DND-41 (cell line): ENCODE data around the gene AKT3.

Experiments used
- ATAC-seq: fragments of 200-7000 bp; cut with Tn5 transposase; 3 replicates; pipeline ENCODE4 v1.9.1; 2021; ENCODE audit warnings: low read depth; ENCODE audit not compliant: insufficient read depth
- DNase-seq: peaks from one replicate; pipeline ENCODE4 v3.0.0-alpha.2; 2020
- H2AFZ ChIP-seq: 2 replicates; pipeline ENCODE4 v1.6.0; 2012; ENCODE audit warnings: low read depth, low read length
- H3K27ac ChIP-seq: 2 replicates; pipeline ENCODE4 v1.5.1; 2012; ENCODE audit warnings: low read length, inconsistent platforms
- H3K27me3 ChIP-seq: fragments of 200-600 bp; sonication (generic); 2 replicates; pipeline ENCODE4 v1.6.0; 2012; ENCODE audit warnings: low read length, mild to moderate bottlenecking, inconsistent platforms; ENCODE audit not compliant: insufficient read depth, poor library complexity
- H3K36me3 ChIP-seq: 2 replicates; pipeline ENCODE4 v1.5.1; 2012; ENCODE audit warnings: low read length, inconsistent platforms; ENCODE audit not compliant: insufficient read depth
- H3K4me1 ChIP-seq: 2 replicates; pipeline ENCODE4 v1.5.1; 2012; ENCODE audit warnings: mild to moderate bottlenecking, low read length; ENCODE audit not compliant: insufficient read depth
- H3K4me2 ChIP-seq: 2 replicates; pipeline ENCODE4 v1.6.0; 2012; ENCODE audit warnings: mild to moderate bottlenecking, moderate library complexity, low read length, inconsistent platforms; ENCODE audit not compliant: insufficient read depth
- H3K4me3 ChIP-seq, 2 experiments: fragments of 200-600 bp in 1 of 2; shearing (Covaris generic) in 1 of 2; 2 replicates each; pipeline ENCODE4 v1.5.1; 2012 to 2016; ENCODE audit warnings: inconsistent platforms in 2 of 2, low read length in 2 of 2, mild to moderate bottlenecking in 2 of 2, low read depth in 1 of 2, moderate library complexity in 1 of 2
- H3K79me2 ChIP-seq: 2 replicates; pipeline ENCODE4 v1.6.0; 2012; ENCODE audit warnings: low read length, inconsistent platforms; ENCODE audit not compliant: insufficient read depth
- H3K9ac ChIP-seq: 2 replicates; pipeline ENCODE4 v1.6.0; 2012; ENCODE audit warnings: low read depth, mild to moderate bottlenecking, inconsistent platforms, low read length, moderate library complexity
- H3K9me3 ChIP-seq: 2 replicates; pipeline ENCODE4 v1.5.1; 2012; ENCODE audit warnings: low read length, moderate library complexity, mild to moderate bottlenecking, inconsistent platforms; ENCODE audit not compliant: insufficient read depth, severe bottlenecking
- H4K20me1 ChIP-seq: 2 replicates; pipeline ENCODE4 v1.6.0; 2012; ENCODE audit warnings: low read length; ENCODE audit not compliant: insufficient read depth
- EZH2 ChIP-seq: IDR thresholded peaks from 3 replicates; pipeline ENCODE4 v1.6.1; 2012; ENCODE audit warnings: borderline replicate concordance, low read depth, mild to moderate bottlenecking, moderate library complexity, low read length, inconsistent platforms; ENCODE audit not compliant: severe bottlenecking
- TF ChIP-seq, protein P1 (sequence below): IDR thresholded peaks from 2 replicates; pipeline ENCODE4 v1.5.1; 2012; ENCODE audit warnings: borderline replicate concordance, low read length, moderate library complexity, mild to moderate bottlenecking; ENCODE audit not compliant: poor library complexity, severe bottlenecking; ENCODE audit errors: extremely low read depth

AKT3 gene

GRCh38 chr1:243505986-243506689 lies 343.9 kb downstream of the AKT3 start:
- Histone ChIP-seq H3K27me3 (no peaks in the 10 kb centered on the region), H3K9ac (no peak overlapping the region), H3K27ac (no peak overlapping the region), H3K4me2 (no peak overlapping the region), H2AFZ (no peak overlapping the region), H3K79me2 (no peaks in the 10 kb centered on the region), H4K20me1 (no peaks in the 10 kb centered on the region), H3K4me1 (no peaks in the 10 kb centered on the region; the same call in 1 of the 2 replicates), H3K9me3 (no peaks in the 10 kb centered on the region), H3K36me3 (peaks cover 28% of the 10 kb centered on the region), H3K4me3 (no peak overlapping the region)
- no peak for ATAC-seq
- DNase-seq: no peak
- TF ChIP-seq, protein P1, sequence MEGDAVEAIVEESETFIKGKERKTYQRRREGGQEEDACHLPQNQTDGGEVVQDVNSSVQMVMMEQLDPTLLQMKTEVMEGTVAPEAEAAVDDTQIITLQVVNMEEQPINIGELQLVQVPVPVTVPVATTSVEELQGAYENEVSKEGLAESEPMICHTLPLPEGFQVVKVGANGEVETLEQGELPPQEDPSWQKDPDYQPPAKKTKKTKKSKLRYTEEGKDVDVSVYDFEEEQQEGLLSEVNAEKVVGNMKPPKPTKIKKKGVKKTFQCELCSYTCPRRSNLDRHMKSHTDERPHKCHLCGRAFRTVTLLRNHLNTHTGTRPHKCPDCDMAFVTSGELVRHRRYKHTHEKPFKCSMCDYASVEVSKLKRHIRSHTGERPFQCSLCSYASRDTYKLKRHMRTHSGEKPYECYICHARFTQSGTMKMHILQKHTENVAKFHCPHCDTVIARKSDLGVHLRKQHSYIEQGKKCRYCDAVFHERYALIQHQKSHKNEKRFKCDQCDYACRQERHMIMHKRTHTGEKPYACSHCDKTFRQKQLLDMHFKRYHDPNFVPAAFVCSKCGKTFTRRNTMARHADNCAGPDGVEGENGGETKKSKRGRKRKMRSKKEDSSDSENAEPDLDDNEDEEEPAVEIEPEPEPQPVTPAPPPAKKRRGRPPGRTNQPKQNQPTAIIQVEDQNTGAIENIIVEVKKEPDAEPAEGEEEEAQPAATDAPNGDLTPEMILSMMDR: no peak

- Histone ChIP-seq H3K4me1 (no peaks in the 10 kb centered on the region), H3K9me3 (no peaks in the 10 kb centered on the region), H3K9ac (no peak overlapping the region), H3K79me2 (no peaks in the 10 kb centered on the region), H3K4me2 (no peak overlapping the region), H3K27ac (no peak overlapping the region), H3K27me3 (no peaks in the 10 kb centered on the region), H4K20me1 (no peaks in the 10 kb centered on the region), H3K36me3 (peaks cover 31% of the 10 kb centered on the region; the same call in 1 of the 2 replicates), H3K4me3 (no peak overlapping the region), H2AFZ (no peak overlapping the region)
- no peak for DNase-seq
- no peak for ATAC-seq
- TF ChIP-seq EZH2: no peak
- TF ChIP-seq, protein P1: no peak
These were observed 346.9 kb downstream of the AKT3 start for GRCh38 chr1:243503155-243503554.

- Histone ChIP-seq H3K9me3 (no peaks in the 10 kb centered on the region), H3K4me3 (no peak overlapping the region), H3K27me3 (no peaks in the 10 kb centered on the region), H2AFZ (no peak overlapping the region), H3K9ac (no peak overlapping the region), H3K27ac (no peak overlapping the region), H3K4me1 (no peaks in the 10 kb centered on the region), H3K36me3 (peaks cover 42% of the 10 kb centered on the region), H4K20me1 (no peaks in the 10 kb centered on the region), H3K79me2 (no peaks in the 10 kb centered on the region), H3K4me2 (no peak overlapping the region)
- DNase-seq (no peak), ATAC-seq (no peak)
- TF ChIP-seq, protein P1: no peak
- TF ChIP-seq EZH2: no peak
These were observed 349.0 kb downstream of the AKT3 start for GRCh38 chr1:243501002-243501401.

DNA sequence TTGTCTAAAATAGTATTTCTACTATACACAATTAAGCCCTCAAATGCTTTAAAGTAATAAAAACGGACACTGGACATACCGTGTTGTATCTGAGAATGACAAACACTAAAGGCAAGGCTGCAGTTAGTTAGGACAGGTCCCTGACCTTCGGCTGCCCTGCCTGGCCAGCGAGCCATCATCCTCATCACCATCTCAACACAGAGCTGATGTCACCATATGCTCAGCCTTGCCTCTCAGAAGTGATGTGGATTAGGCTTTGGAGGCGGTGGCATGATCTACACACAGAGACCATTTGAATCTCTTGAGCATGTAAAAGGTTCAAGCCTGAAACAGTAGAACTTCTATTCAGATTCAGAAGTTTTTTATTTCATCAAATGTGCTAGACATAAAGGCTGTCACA lies 349.5 kb downstream of the AKT3 start:
- Histone ChIP-seq H3K4me3 (no peak overlapping the region), H2AFZ (no peak overlapping the region), H3K27ac (no peak overlapping the region), H3K4me1 (no peaks in the 10 kb centered on the region), H3K27me3 (no peaks in the 10 kb centered on the region), H3K79me2 (no peaks in the 10 kb centered on the region), H3K36me3 (peaks cover 39% of the 10 kb centered on the region), H3K4me2 (no peak overlapping the region), H3K9ac (no peak overlapping the region), H4K20me1 (no peaks in the 10 kb centered on the region), H3K9me3 (no peaks in the 10 kb centered on the region)
- DNase-seq (no peak), ATAC-seq (no peak)
- TF ChIP-seq, protein P1: no peak
- no peak for TF ChIP-seq EZH2
